ENCODE data around the gene VWA8. TPM values are rescaled to one million over a fixed set of nuclear protein-coding genes. Genes with fewer than 3 reads are reported as not detected.
A peak's percentile ranks its signal among the peaks of the same experiment; 100 is the strongest.

Gene VWA8
- total and polyA plus RNA-seq, 2 experiments from 2014 or later: 6.3 to 24.6 TPM

GRCh38 chr13:41973247-41973741 is 12.4 kb upstream of the VWA8 start:
- Histone ChIP-seq H3K9me2 (ENCODE audit: insufficient read depth) (no peaks in the 10 kb centered on the region), H3K4me1 (ENCODE audit: insufficient read depth) (peaks cover 13% of the 10 kb centered on the region), H3K4me2 (peak overlapping the region; percentile 7; the same call in 1 of the 2 replicates), H3K36me3 (ENCODE audit: insufficient read depth) (no peaks in the 10 kb centered on the region), H3K27me3 (ENCODE audit: insufficient read depth) (no peaks in the 10 kb centered on the region), H3K4me3 (no peak overlapping the region), H3K79me2 (replicated peaks; ENCODE audit: insufficient read depth) (no peaks in the 10 kb centered on the region), H2AFZ (peak overlapping the region; percentile 78), H3K27ac (ENCODE audit: low read depth) (peak overlapping the region; percentile 43; the same call in 1 of the 2 replicates), H3F3A (replicated peaks; ENCODE audit: low read depth) (no peaks in the 10 kb centered on the region), H4K20me1 (replicated peaks; ENCODE audit: insufficient read depth) (no peaks in the 10 kb centered on the region)
- Mint-ChIP-seq H3K27ac (peak overlapping the region; percentile 76), H3K36me3 (ENCODE audit: low read depth) (no peaks in the 10 kb centered on the region), H3K9me3 (no peaks in the 10 kb centered on the region), H3K4me3 (peak overlapping the region; percentile 9; the same call in 1 of the 3 replicates), H3K27me3 (ENCODE audit: insufficient read depth, low read depth, poor library complexity) (no peaks in the 10 kb centered on the region), H3K4me1 (peaks cover 27% of the 10 kb centered on the region)
- ATAC-seq (peak; percentile 97), DNase-seq (ENCODE audit: low spot score) (peak; percentile 76)
- TF ChIP-seq EZH2 (IDR thresholded peaks at IDR 0.05; ENCODE audit: low read depth, unreplicated experiment) (no peak), CTCF (conservative IDR thresholded peaks at IDR 0.05; ENCODE audit: low read depth in 2 of 2) (peak; percentile 48 to 62; a peak in 3 of 4 replicates)

- H3K27ac Mint-ChIP-seq: no peak overlapping the region
- Histone ChIP-seq H3K79me2 (replicated peaks; ENCODE audit: insufficient read depth) (no peaks in the 10 kb centered on the region), H3F3A (replicated peaks; ENCODE audit: low read depth) (no peaks in the 10 kb centered on the region), H3K9me2 (ENCODE audit: insufficient read depth) (no peaks in the 10 kb centered on the region), H3K27me3 (ENCODE audit: insufficient read depth) (no peaks in the 10 kb centered on the region), H2AFZ (peak overlapping the region; percentile 43; the same call in 1 of the 2 replicates), H4K20me1 (replicated peaks; ENCODE audit: insufficient read depth) (no peaks in the 10 kb centered on the region), H3K36me3 (ENCODE audit: insufficient read depth) (no peaks in the 10 kb centered on the region), H3K27ac (ENCODE audit: low read depth) (no peak overlapping the region), H3K4me2 (no peak overlapping the region), H3K4me3 (no peak overlapping the region), H3K4me1 (ENCODE audit: insufficient read depth) (peaks cover 13% of the 10 kb centered on the region)
- no peaks in the 10 kb centered on the region for H3K36me3 Mint-ChIP-seq (ENCODE audit: low read depth)
- no peak for TF ChIP-seq CREB1 (CRISPR knock-in tag; IDR thresholded peaks at IDR 0.05; ENCODE audit: low read depth)
- TF ChIP-seq ZNF331 (CRISPR knock-in tag; IDR thresholded peaks at IDR 0.05; ENCODE audit: low read depth): no peak
- no peak for TF ChIP-seq REST (IDR thresholded peaks at IDR 0.05; ENCODE audit: unreplicated experiment)
- no peak for TF ChIP-seq NANOG (IDR thresholded peaks at IDR 0.05; ENCODE audit: borderline replicate concordance)
- no peak for TF ChIP-seq ZNF462 (CRISPR knock-in tag; IDR thresholded peaks at IDR 0.05)
- no peak for TF ChIP-seq ZNF114 (CRISPR knock-in tag; IDR thresholded peaks at IDR 0.05)
- DNase-seq (ENCODE audit: low spot score): no peak
- H3K9me3 Mint-ChIP-seq: no peaks in the 10 kb centered on the region
- peaks cover 21% of the 10 kb centered on the region for H3K4me1 Mint-ChIP-seq
- ATAC-seq: no peak
- H3K27me3 Mint-ChIP-seq (ENCODE audit: insufficient read depth, low read depth, poor library complexity): no peaks in the 10 kb centered on the region
- no peak overlapping the region for H3K4me3 Mint-ChIP-seq
Observed at GRCh38 chr13:41971848-41972247, 10.9 kb upstream of the VWA8 start.

All from GM23338 (cell line).